ENCODE measurements around the gene PYROXD2.

PYROXD2 gene

GRCh38 chr10:98414578-98414931 lies 427 bp downstream of the PYROXD2 start:
- DNase-seq = no peak

GRCh38 chr10:98411768-98412167 lies 3.2 kb downstream of the PYROXD2 start:
- DNase-seq = no peak

DNA sequence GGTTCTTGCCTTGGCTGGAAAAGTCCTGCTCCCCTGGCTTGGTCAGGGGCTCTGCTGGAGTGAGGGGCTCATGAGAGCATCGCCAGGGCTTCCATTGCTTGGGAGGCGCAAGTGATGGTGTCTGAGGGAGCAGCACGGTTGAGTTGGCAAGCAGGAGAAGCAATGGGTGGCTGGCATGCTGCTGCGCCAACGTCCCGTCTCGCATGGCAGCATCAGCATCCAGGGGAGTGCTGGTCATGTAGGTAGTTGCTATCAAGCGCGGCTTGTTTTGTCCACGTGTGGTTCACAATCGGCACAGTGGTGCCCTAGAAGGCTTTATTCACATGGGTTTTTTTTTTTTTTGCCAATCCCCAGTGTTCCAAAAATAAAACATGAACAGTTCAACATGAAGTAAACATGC lies 3.8 kb downstream of the PYROXD2 start:
- no peak for DNase-seq

DNA sequence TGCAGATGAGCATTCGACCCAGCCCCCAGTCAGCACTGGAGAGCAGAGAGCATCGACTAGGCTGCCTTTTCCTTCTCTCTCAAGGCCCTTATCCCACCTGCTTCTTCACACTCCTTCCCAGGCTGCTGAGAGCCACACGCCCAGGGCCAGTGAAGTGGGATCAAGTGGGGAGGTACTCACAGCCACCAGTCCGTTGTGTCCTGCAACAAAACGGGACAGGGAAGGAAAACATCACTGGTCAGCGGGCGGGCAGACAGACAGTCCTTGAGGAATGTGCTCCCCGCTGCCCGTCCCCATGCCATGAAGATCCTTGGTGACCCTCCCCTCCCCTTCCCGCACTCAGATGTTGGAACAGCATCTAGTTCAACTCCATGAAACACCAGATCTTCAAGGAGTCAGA lies 4.2 kb downstream of the PYROXD2 start:
- DNase-seq = no peak

GRCh38 chr10:98410135-98410743 lies 4.7 kb downstream of the PYROXD2 start:
- no peak for DNase-seq

DNA sequence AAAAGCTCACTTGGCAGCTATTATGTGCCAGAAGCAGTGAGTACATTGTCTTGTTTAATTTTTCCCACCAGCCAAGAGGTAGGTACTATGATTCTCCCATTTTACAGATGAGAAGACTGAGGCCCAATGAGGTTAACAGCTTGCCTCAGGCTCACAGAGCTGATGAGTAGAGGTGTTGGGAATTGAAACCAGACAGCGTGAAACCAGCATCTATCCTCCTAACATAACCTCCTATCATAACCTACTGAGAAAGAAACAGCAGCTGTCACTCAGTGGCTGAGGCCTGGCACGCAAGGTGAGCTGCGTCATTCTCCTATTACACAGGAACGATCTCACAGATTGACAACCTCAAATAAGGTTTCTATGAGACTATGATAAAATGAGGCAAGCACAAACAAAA lies 6.2 kb downstream of the PYROXD2 start:
- no peak for DNase-seq

DNA sequence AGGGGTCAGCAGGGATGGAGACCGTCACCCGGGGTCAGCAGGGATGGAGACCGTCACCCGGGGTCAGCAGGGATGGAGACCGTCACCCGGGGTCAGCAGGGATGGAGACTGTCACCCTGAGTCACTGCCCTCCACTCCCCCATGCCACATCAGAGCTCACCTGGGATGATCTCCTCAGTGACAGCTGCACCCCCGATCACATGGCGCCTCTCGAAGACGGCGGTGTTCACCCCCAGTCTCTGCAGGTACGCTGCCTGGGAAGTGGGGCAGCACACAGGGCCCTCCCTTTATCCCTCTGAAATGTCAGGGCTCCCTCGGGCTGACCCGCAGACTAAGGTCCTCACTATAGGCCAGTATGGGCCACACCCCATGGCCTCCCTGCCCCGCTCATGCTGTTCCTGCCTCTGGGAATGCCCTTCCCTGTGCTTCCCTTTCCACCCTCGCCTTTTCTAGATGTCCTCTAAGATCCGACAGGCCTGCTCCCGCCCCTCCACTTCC lies 7.2 kb downstream of the PYROXD2 start:
- no peak for DNase-seq

DNA sequence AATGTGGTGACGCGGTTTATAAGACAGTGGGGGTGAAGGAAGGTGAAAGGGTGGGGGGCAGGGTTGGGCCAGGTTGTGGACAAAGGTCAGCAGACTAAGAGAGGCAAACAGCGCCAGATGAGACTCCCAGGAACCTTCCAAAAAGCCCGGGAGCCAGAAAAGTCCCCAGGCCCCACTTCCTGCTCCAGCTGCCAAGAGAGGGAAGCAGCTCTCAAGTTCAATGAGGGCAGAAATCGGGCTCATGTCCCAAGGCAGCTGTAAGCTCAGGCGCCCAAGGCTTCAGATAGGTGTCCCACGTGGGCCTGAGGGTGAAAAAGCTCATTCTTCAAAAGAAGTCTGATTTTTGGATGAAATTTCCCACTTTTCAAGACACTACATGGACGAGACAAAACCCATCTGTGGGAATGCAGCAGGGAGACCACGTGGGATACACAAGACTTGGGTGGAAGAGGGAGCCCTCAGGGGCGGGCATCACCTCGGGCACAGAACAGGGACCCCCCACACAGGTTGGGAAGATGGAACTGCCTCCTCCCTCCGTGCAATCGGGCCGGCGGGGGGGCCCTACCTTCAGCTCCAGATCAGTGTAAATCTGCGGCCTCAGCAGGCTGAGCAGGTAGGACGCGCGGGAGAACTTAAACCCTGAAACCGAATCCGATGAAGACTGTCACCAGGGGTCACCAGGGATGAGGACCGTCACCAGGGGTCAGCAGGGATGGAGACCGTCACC lies 7.8 kb downstream of the PYROXD2 start:
- no peak for DNase-seq

DNA sequence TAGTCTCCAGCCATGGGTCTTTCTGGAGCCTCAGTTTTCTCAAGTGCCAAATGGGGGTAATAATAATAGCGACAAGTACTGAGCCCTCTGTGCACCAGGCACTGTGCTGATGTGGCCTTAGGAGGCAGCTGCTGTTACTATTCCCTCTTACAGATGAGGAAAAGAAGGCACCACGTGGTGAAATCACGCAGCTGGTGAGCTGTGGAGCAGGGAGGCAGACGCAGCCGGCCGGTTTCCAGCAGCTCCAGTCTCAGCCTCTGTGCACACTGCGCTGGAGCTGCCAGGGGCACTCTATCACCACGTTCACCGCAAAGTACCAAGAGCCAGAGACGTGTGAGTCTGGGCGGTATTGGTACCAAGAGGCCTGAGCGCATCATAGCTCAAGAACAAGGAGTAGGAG lies 9.6 kb downstream of the PYROXD2 start:
- DNase-seq = no peak

GRCh38 chr10:98404571-98405359 lies 10.2 kb downstream of the PYROXD2 start:
- DNase-seq = no peak

GRCh38 chr10:98403812-98404504 lies 11.0 kb downstream of the PYROXD2 start:
- DNase-seq = no peak

DNA sequence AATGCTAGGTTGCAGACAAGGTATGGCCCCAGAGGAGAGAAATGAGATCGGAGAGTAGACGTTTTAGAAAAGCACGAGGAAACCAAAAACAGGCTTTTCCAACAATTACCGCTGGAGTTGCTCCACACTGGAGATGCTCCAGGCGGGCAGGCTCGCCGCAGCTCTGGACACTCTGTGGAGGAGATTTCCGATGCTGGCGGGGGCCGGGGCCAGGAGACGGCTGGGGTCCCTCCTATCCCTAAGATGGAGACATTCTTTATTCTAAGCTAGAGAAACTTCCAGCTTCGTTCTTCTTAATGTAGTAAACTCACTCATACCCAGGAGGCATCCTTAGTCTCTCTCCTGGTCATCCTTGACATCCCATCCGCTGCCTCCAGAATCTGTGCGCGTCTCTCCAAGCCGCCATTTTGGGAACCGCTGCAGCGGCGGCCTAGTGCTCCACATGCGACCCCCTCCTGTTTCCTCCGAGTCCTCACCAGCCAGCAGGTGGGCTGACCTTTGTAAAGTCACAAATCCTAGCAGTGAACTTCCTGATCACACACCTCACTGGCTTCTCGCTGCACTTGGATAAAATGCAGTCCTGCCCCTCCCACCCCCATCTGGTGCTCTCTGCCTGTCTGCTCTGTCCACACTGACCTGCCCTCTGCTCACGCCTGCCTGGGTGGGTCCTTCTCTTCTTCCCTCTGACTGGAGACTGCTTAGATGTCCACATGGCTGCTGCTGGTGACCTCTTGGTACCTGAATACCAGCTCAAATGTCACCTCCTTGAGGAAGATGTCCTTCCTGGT lies 11.9 kb downstream of the PYROXD2 start:
- no peak for DNase-seq

DNA sequence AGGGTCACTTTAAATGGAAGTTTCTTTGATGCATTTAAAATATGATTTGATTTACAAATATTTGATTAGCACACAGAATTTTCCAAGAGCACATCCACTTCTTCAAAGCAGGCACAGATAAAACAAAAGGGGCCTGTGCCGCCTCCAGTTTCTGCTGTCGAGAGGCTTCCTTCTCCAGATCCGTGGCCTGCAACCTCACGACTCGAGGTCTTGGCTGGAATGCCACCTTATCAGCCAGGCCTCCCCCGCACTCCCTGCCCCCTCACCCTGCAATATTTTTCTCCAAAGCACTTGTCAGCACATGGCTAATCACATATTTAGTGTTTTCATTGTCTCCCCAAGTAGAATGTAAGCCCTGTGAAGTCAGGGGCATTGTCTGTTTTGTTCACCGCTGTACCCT lies 12.5 kb downstream of the PYROXD2 start:
- DNase-seq = no peak

DNA sequence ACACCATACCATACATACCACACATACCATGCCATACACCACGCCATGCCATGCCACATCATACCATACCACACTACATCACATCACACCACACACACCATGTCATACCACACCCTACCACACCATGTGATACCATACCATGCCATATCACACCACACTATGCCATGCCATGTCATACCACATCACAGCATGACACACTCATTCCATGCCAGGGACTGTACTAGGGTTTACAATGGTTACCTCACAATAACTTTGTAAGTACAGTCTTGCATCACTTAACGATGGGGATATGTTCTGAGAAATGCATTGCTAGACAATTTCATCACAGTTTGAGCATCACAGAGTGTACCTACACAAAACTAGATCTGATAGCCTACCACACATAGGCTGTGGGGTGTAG lies 14.5 kb downstream of the PYROXD2 start:
- DNase-seq = no peak

DNA sequence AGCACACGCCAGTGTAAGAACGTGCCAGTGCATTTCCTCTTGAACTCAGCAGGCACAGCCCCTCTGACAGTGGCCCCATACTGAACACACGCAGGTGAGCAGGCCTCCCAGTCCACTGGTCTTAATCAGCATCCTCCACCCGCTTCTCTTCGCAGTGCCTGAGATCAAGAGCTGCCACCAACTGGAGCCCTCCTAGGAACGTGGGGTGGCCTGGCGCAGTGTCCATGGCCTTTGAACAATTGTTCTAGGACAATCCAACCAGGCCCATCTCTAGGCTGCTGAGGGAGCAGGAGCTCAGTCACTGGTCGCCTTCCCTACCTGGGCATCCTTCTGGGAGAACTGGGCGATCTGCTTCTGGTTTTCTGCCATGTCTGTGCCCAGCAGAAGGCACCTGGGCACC lies 15.2 kb downstream of the PYROXD2 start:
- no peak for DNase-seq

DNA sequence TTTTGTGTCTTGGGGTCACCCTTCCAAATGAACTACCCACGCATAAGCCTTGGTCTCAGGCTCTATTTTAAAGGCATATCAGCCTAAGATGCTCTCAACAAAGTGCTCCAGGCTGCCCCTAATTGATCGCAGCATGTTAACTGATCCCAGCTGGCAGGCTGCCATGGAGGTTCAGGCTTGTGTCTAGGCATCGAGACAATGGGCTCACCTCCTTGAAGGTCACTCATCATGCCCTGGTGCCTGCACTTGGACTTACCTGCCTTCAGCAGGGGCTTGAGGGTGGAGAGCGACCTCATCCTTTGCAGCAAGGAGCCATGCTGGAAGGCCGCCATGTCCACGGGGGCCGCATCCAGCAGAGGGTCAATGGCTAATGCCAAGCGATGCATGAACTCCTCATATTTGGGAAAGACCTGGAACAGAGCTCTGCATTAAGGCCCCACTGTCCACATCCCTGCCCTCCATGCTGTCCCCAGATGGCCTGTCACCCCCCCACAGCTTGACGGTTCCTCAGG lies 17.8 kb downstream of the PYROXD2 start:
- no peak for DNase-seq

DNA sequence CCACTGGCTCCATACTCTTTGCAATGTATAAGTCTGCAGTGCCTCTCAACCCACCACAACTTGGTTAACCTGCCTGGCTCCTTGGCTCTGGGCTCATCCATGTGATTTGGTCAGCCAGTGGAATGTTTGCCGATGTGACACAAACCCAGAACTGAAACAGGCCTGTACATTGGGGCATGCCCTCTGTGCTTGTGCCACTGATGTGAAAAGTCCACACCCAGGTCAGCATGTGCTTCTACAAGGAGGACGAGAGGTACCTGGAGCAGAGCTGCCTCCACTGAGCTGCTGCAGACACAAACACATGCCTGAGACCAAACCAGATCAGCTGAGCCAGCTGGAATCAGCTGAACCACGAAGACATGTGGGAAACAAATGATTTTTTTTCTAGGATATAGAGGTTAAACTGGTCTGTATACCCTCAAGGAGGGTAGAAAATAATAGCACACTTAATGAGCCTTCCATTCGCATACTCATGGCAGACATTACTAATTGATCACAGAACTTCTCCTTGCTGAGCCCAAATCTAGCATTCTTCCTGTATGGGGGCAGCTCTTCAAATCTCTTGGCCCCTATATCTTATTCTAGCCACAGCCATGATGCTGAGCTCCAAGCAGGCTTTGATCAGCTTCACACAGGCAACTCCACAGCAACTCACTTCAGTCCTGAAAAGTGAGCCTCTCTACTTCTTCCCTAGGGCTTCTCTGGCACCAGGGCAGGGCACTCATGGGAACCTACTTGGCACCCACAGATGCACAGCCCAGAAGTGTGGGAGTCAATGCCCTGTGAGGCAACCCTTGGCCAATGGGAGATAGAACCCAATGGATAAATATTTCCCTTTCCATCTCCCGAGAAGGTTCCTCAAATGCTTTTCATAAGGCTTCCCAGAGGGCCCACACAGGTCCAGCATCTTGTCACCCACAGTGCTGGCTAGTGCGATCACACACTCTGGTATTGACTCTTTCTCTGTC lies 18.6 kb downstream of the PYROXD2 start:
- DNase-seq = peak; percentile 34 to 71 (median 54)

DNA sequence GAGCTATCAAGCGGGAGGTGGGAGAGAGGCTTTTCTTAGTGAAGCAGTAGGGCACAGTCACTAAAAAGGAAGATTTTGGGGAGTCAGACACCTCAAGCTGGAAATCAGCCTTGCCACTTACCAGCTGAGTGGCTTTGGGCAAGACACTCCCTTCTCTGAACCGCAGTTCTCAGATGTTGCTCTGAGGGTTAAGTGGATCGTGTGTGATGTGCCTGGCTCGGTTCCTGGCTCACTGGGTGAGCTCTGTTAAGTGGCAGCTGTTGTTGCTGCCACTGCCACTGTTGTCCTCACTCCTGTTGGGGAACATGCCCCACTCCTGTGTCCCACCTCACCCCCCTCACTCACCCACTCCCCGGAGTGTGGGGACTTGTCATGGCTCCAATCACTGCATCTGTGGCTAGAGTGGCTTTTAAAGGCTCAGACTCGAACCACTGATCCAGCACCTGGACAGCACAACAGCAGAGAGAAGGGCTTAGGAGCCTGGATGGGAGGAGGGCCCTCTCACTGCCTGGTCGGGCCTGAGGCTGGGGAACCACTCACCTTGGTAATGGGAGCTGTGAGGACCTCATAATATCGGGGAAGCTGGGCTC lies 20.0 kb downstream of the PYROXD2 start:
- DNase-seq = no peak

DNA sequence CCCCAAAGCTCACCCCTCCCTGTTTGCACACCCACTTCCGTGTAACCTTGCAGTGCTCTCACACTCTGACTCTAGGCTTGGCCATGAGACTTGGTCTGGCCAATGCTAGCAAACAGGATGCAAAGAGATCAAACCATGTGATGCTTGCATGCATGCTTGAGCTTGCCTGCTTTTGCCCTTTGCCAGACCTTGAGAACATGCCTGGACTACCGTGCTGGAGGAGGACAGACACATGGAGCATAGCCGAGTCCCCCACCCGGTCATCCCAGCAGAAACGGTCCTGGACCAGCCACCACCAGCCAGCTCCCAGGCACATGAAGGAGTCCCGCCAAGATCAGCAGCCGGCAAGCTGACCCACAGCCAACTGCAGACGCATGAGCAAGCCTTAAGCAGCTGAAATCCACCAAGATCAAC lies 23.4 kb downstream of the PYROXD2 start:
- DNase-seq = peak in 3 of 4 experiments; percentile 30 to 33 (median 31)

DNA sequence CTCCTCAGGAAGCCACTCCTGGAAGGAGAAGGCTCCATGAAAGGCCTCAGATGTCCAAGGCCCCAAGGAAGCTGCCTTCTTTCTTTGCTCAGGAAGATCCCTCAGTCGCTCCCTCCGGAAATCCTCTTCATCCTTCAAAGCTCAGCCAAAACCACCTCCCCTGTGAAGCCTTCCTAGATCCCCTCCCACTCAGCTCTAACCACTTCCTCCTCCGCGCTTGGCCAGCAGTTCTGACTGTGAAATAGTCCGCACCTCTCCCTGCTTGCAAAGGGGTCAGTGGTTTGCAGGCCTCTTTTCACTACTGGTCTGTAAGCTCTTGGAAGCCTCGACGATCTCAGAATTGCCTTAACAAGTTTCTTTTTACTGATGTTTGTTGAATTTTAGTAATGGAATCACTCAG lies 23.9 kb downstream of the PYROXD2 start:
- peak; percentile 58 to 80 (median 77) for DNase-seq

Measured in suppressor macrophage (primary cell).